SU-DHL-6 (cell line): ENCODE data around the gene LRP6.
"Not testable (repeated sequence)": the region's sequence is repeated elsewhere in the genome, so short reads cannot be mapped to it uniquely, and the experiment has no call there.

Experiments used
- H2AFZ ChIP-seq: fragments of 200-600 bp; sonication (generic); 2 replicates; pipeline ENCODE4 v1.6.1; 2014; ENCODE audit warnings: low read depth, mild to moderate bottlenecking, moderate library complexity, mixed read lengths, antibody characterized with exemption, low read length; ENCODE audit not compliant: severe bottlenecking
- H3F3A ChIP-seq: fragments of 200-600 bp; shearing (Covaris generic); 2 replicates; pipeline ENCODE4 v1.6.0; 2016; ENCODE audit warnings: antibody characterized with exemption, mild to moderate bottlenecking; ENCODE audit not compliant: insufficient read depth
- H3K27ac ChIP-seq: fragments of 200-600 bp; sonication (generic); 2 replicates; pipeline ENCODE4 v1.5.1; 2016; ENCODE audit warnings: low read depth, mild to moderate bottlenecking, low read length, moderate library complexity, mixed read lengths
- H3K27me3 ChIP-seq: fragments of 200-600 bp; sonication (generic), shearing (Covaris generic); 2 replicates; pipeline ENCODE4 v1.6.0; 2014; ENCODE audit warnings: mild to moderate bottlenecking, low read length
- H3K36me3 ChIP-seq: fragments of 200-600 bp; sonication (generic); 2 replicates; pipeline ENCODE4 v1.6.1; 2014; ENCODE audit warnings: mild to moderate bottlenecking, low read length, mixed read lengths
- H3K4me2 ChIP-seq: fragments of 300-600, 200-600 bp; shearing (Covaris generic), sonication (generic); 2 replicates; pipeline ENCODE4 v1.6.0; 2014; ENCODE audit warnings: low read length, low read depth, mild to moderate bottlenecking; ENCODE audit not compliant: poor library complexity, severe bottlenecking
- H3K4me3 ChIP-seq: fragments of 200-600 bp; sonication (generic); 2 replicates; pipeline ENCODE4 v1.5.1; 2014; ENCODE audit warnings: antibody characterized with exemption, low read length, mild to moderate bottlenecking, mixed read lengths; ENCODE audit not compliant: insufficient read depth, poor library complexity, severe bottlenecking
- H3K79me2 ChIP-seq: fragments of 200-600 bp; sonication (generic); 2 replicates; pipeline ENCODE4 v1.6.1; 2014; ENCODE audit warnings: mild to moderate bottlenecking, low read length, moderate library complexity; ENCODE audit not compliant: insufficient read depth
- H3K9ac ChIP-seq: fragments of 200-600 bp; sonication (generic); 2 replicates; pipeline ENCODE4 v1.7.0; 2014; ENCODE audit warnings: mild to moderate bottlenecking, low read length
- H3K9me2 ChIP-seq: fragments of 200-600 bp; sonication (generic); replicated peaks from 2 replicates; pipeline ENCODE4 v1.6.1; 2014; ENCODE audit warnings: low read length; ENCODE audit not compliant: insufficient read depth
- H3K9me3 ChIP-seq: fragments of 200-600 bp; sonication (generic); 2 replicates; pipeline ENCODE4 v1.6.1; 2014; ENCODE audit warnings: low read length, mixed read lengths; ENCODE audit not compliant: insufficient read depth
- H4K20me1 ChIP-seq: fragments of 200-600 bp; sonication (generic); 2 replicates; pipeline ENCODE4 v1.6.1; 2014; ENCODE audit warnings: low read depth, mild to moderate bottlenecking, antibody characterized with exemption, low read length, moderate library complexity, mixed read lengths
- EZH2phosphoT487 ChIP-seq: fragments of 200-600 bp; sonication (generic), shearing (Covaris generic); conservative IDR thresholded peaks from 2 replicates; pipeline ENCODE4 v1.6.1; 2018; ENCODE audit warnings: mild to moderate bottlenecking, antibody characterized with exemption, low read length, moderate library complexity, mixed read lengths
- TF ChIP-seq, protein P1 (sequence below): fragments of 200-600 bp; sonication (generic); IDR thresholded peaks from one replicate; pipeline ENCODE4 v1.5.1; 2017; ENCODE audit warnings: antibody characterized with exemption, mild to moderate bottlenecking, low read length, moderate library complexity; ENCODE audit not compliant: insufficient read depth, poor library complexity, severe bottlenecking

Gene LRP6

DNA sequence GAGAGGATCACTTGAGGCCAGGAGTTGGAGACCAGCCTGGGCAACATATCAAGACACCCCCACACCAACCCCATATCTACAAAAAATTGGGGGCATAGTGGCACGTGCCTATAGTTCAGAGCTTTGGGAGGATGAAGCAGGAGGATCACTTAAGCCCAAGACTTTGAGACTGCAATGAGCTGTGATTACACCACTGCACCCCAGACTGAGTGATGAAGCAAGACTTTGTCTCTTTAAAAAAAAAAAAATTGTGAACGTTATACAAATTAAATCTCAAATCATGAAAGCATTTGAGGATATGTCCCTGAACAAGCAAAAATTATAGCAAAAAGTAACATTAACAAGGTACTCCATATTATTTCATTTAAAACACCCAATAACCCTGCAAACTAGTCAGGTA, 2.9 kb downstream of the LRP6 start:
- no peaks in the 10 kb centered on the region for H3K27me3 ChIP-seq
- no peak overlapping the region for H2AFZ ChIP-seq
- no peak overlapping the region for H3K27ac ChIP-seq
- H3K79me2 ChIP-seq: no peaks in the 10 kb centered on the region
- no peak overlapping the region for H3K4me2 ChIP-seq
- H4K20me1 ChIP-seq: no peaks in the 10 kb centered on the region
- H3F3A ChIP-seq: no peaks in the 10 kb centered on the region
- H3K9me3 ChIP-seq: no peaks in the 10 kb centered on the region
- H3K4me3 ChIP-seq: no peak overlapping the region
- H3K36me3 ChIP-seq: no peaks in the 10 kb centered on the region
- no peaks in the 10 kb centered on the region for H3K9me2 ChIP-seq
- TF ChIP-seq, protein P1, sequence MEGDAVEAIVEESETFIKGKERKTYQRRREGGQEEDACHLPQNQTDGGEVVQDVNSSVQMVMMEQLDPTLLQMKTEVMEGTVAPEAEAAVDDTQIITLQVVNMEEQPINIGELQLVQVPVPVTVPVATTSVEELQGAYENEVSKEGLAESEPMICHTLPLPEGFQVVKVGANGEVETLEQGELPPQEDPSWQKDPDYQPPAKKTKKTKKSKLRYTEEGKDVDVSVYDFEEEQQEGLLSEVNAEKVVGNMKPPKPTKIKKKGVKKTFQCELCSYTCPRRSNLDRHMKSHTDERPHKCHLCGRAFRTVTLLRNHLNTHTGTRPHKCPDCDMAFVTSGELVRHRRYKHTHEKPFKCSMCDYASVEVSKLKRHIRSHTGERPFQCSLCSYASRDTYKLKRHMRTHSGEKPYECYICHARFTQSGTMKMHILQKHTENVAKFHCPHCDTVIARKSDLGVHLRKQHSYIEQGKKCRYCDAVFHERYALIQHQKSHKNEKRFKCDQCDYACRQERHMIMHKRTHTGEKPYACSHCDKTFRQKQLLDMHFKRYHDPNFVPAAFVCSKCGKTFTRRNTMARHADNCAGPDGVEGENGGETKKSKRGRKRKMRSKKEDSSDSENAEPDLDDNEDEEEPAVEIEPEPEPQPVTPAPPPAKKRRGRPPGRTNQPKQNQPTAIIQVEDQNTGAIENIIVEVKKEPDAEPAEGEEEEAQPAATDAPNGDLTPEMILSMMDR: no peak
- TF ChIP-seq EZH2phosphoT487: no peak
- no peak overlapping the region for H3K9ac ChIP-seq

GRCh38 chr12:12256291-12256757, 10.5 kb downstream of the LRP6 start:
- not testable (repeated sequence) for H3K9me3 ChIP-seq, H3K9me2 ChIP-seq, H3K79me2 ChIP-seq, H4K20me1 ChIP-seq, H3K27ac ChIP-seq, H3F3A ChIP-seq, H3K4me3 ChIP-seq, H3K4me2 ChIP-seq, H3K36me3 ChIP-seq, H2AFZ ChIP-seq, H3K27me3 ChIP-seq, H3K9ac ChIP-seq

DNA sequence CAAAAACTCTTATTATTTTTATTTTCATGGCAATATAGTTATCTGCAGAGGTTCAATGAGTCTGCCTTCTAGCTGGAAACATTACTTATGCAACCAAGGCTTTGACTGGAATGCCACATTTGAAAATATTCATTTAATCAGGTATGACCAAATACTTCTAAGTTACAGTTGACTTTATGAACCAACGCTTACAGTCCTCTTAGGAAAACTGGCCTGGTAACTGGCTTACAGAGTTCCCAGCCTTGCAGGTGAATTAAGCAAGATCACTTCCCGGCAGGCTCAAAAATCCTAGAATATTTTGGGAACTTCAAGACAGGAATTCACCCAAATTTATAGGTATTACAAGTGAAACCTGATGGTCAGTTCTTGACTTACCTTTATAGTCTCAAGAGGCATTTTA, 12.3 kb downstream of the LRP6 start:
- Histone ChIP-seq H3K9ac (no peak overlapping the region), H3K79me2 (no peaks in the 10 kb centered on the region), H3K4me2 (no peak overlapping the region), H3K27me3 (no peaks in the 10 kb centered on the region), H3K4me3 (no peak overlapping the region), H3K9me2 (no peaks in the 10 kb centered on the region), H3F3A (no peaks in the 10 kb centered on the region), H3K36me3 (no peaks in the 10 kb centered on the region), H3K27ac (no peak overlapping the region), H3K9me3 (no peaks in the 10 kb centered on the region), H4K20me1 (no peaks in the 10 kb centered on the region), H2AFZ (no peak overlapping the region)
- no peak for TF ChIP-seq EZH2phosphoT487
- TF ChIP-seq, protein P1: no peak

DNA sequence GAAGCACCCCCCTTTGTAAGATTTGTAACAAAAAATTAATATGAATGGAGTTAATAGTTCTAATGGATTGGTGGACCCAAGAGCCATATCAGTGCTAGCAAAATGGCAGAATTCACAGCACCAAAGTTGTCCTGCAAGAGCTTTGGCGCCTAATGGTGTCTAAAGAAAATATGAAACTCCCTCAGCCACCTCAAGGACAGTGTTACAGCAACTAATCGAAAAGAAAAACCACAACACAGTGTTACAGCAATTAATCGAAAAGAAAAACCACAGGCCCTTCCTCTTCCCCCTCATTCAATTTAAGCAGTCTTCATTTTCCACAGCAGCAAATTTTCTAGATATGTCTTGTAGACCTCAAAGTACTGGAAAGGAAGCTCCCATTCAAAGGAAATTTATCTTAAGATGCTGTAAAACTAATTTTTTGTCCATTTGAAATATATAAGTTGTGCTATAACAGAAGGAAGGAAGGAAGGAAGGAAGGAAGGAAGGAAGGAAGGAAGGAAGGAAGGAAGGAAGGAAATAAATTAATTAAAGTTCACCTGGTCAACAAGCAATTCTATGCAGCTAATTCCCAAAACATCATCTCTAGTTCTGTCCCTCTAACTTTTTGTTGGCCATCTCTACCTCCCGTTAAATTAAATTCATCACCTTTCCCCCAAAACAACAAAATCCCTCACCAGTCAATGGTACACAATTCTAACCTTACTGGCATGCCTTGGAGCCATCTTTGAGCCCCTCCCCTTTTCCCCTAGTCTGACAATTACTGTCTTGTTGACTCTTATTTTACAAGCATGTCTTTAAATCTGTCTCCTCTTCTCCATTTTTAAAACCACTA, 17.4 kb downstream of the LRP6 start:
- Histone ChIP-seq H3K9me3 (no peaks in the 10 kb centered on the region), H4K20me1 (no peaks in the 10 kb centered on the region)

More for the DNA sequence above, 17.4 kb downstream of the LRP6 start:
- H3K9me2 ChIP-seq: no peaks in the 10 kb centered on the region
- H3F3A ChIP-seq: no peaks in the 10 kb centered on the region
- H3K4me3 ChIP-seq: no peak overlapping the region
- no peak overlapping the region for H2AFZ ChIP-seq
- no peak for TF ChIP-seq EZH2phosphoT487
- TF ChIP-seq, protein P1: no peak
- no peaks in the 10 kb centered on the region for H3K27me3 ChIP-seq
- H3K27ac ChIP-seq: no peak overlapping the region
- no peak overlapping the region for H3K4me2 ChIP-seq
- no peaks in the 10 kb centered on the region for H3K79me2 ChIP-seq
- H3K9ac ChIP-seq: no peak overlapping the region
- no peaks in the 10 kb centered on the region for H3K36me3 ChIP-seq
